Measurements from ENCODE around the gene TTLL4.

Gene TTLL4

DNA sequence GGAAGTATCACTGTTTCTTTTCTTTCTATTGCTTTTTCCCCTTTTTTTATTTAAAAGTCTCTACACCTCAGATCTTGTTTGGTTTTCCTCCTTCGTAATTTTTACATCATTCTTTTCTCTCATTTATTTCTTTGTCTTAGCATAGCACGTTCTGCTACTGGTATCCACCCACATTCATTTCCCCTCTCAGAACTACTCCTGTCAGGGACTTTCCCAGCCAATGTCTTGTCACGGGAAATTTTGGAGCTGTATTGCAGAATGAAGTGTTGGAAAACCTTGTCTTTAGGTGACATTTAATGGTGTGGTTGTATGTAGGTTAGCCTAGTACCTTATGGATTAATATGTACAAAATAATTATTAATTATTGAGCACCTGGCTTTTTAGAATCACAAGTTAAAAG is 34.0 kb downstream of the TTLL4 start:
- H3K4me1 ChIP-seq (ENCODE audit: low read length), result peaks cover 32% of the 10 kb centered on the region
- no peak overlapping the region for H2AFZ ChIP-seq (ENCODE audit: low read depth, low read length)
- no peaks in the 10 kb centered on the region for H3K27me3 ChIP-seq (ENCODE audit: low read depth, low read length)
- no peak overlapping the region for H3K4me2 ChIP-seq (ENCODE audit: low read length)
- H4K20me1 ChIP-seq (ENCODE audit: insufficient read depth, low read length), result peaks cover 8% of the 10 kb centered on the region
- no peaks in the 10 kb centered on the region for H3K9me3 ChIP-seq (ENCODE audit: insufficient read depth, low read length)
- no peak overlapping the region for H3K9ac ChIP-seq (ENCODE audit: low read length)
- H3K4me3 ChIP-seq (ENCODE audit: low read length), result no peak overlapping the region
- H3K27ac ChIP-seq (ENCODE audit: low read length), result no peak overlapping the region
- no peaks in the 10 kb centered on the region for H3K79me2 ChIP-seq (ENCODE audit: low read length)
- TF ChIP-seq, protein P1, sequence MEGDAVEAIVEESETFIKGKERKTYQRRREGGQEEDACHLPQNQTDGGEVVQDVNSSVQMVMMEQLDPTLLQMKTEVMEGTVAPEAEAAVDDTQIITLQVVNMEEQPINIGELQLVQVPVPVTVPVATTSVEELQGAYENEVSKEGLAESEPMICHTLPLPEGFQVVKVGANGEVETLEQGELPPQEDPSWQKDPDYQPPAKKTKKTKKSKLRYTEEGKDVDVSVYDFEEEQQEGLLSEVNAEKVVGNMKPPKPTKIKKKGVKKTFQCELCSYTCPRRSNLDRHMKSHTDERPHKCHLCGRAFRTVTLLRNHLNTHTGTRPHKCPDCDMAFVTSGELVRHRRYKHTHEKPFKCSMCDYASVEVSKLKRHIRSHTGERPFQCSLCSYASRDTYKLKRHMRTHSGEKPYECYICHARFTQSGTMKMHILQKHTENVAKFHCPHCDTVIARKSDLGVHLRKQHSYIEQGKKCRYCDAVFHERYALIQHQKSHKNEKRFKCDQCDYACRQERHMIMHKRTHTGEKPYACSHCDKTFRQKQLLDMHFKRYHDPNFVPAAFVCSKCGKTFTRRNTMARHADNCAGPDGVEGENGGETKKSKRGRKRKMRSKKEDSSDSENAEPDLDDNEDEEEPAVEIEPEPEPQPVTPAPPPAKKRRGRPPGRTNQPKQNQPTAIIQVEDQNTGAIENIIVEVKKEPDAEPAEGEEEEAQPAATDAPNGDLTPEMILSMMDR (IDR thresholded peaks at IDR 0.05; ENCODE audit: low read depth, low read length), result no peak
- TF ChIP-seq EZH2phosphoT487 (IDR thresholded peaks at IDR 0.05; ENCODE audit: low read depth), result no peak
- H3K36me3 ChIP-seq (replicated peaks; ENCODE audit: low read depth, low read length), result peaks cover 17% of the 10 kb centered on the region

DNA sequence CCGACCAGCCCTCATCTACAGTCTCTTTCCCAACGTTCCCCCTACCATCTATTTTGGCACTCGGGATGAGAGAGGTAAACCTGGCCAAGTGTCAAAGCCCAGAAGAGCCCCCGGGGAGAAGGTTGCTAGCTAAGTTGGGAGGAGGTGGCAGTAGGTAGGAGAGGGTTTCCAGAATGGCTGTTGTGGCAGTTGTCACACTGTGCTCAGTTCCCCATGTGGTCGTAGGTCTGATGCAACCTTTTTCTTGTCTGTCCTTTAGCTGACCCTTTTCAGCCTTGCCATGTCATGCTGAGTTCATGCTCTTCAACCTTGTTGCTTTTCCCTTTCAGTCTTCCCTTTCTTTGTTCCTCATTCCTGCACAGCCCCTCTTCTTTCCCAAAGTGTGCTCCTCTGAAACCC is 34.5 kb downstream of the TTLL4 start:
- H3K4me1 ChIP-seq (ENCODE audit: low read length), result peaks cover 32% of the 10 kb centered on the region
- H3K4me3 ChIP-seq (ENCODE audit: low read length), result no peak overlapping the region
- no peaks in the 10 kb centered on the region for H3K79me2 ChIP-seq (ENCODE audit: low read length)
- no peak overlapping the region for H2AFZ ChIP-seq (ENCODE audit: low read depth, low read length)
- H3K27me3 ChIP-seq (ENCODE audit: low read depth, low read length), result no peaks in the 10 kb centered on the region
- H3K4me2 ChIP-seq (ENCODE audit: low read length), result no peak overlapping the region
- no peak overlapping the region for H3K9ac ChIP-seq (ENCODE audit: low read length)
- H3K27ac ChIP-seq (ENCODE audit: low read length), result no peak overlapping the region
- H3K9me3 ChIP-seq (ENCODE audit: insufficient read depth, low read length), result no peaks in the 10 kb centered on the region
- peaks cover 17% of the 10 kb centered on the region for H3K36me3 ChIP-seq (replicated peaks; ENCODE audit: low read depth, low read length)
- H4K20me1 ChIP-seq (ENCODE audit: insufficient read depth, low read length), result peaks cover 8% of the 10 kb centered on the region
- no peak for TF ChIP-seq EZH2phosphoT487 (IDR thresholded peaks at IDR 0.05; ENCODE audit: low read depth)
- TF ChIP-seq, protein P1 (IDR thresholded peaks at IDR 0.05; ENCODE audit: low read depth, low read length), result no peak

DNA sequence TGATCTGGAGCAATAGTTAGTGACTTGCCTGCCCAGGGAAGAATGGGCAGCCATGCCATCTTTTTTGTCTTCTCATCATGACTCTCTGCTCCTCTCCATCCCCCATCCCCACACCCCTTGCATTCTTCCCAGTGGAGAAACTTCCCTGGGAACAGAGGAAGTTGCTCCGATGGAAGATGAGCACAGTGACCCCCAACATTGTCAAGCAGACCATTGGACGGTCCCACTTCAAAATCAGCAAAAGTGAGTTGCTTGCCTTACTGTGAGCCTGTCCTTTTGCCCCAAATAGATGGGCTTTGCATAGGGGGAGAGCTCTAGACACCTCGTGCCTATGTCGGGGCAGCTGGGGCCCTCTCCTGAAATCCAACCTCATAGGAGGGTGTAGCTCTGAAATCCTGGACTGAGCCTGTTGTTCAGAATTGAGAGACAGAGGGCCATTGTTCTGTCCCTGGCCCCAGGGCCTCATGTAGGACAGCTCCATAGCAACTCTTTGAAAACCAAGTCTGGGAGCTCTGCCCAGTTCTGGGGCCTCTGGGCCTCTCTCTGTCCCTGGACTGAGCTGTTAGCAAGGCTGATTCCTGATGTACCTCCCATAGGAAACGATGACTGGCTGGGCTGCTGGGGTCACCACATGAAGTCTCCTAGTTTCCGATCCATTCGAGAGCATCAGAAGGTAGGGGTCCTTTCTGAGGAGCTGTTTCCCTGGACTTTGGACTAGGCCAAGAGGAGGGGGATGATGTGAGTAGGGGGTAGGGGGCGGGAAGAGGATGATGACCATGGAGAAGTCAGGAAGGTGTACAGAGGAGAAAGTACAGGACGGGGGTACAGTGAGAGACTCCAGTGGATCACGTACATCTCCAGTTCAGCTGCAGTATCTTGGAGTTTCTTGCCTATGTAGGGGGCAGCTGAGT is 35.2 kb downstream of the TTLL4 start:
- H3K9ac ChIP-seq (ENCODE audit: low read length), result no peak overlapping the region
- no peak for TF ChIP-seq EZH2phosphoT487 (IDR thresholded peaks at IDR 0.05; ENCODE audit: low read depth)
- H3K27ac ChIP-seq (ENCODE audit: low read length), result no peak overlapping the region
- no peaks in the 10 kb centered on the region for H3K9me3 ChIP-seq (ENCODE audit: insufficient read depth, low read length)
- H2AFZ ChIP-seq (ENCODE audit: low read depth, low read length), result no peak overlapping the region
- peaks cover 17% of the 10 kb centered on the region for H3K36me3 ChIP-seq (replicated peaks; ENCODE audit: low read depth, low read length)
- no peak overlapping the region for H3K4me3 ChIP-seq (ENCODE audit: low read length)
- H3K79me2 ChIP-seq (ENCODE audit: low read length), result no peaks in the 10 kb centered on the region
- H3K4me2 ChIP-seq (ENCODE audit: low read length), result no peak overlapping the region
- peaks cover 32% of the 10 kb centered on the region for H3K4me1 ChIP-seq (ENCODE audit: low read length)
- peaks cover 8% of the 10 kb centered on the region for H4K20me1 ChIP-seq (ENCODE audit: insufficient read depth, low read length)
- H3K27me3 ChIP-seq (ENCODE audit: low read depth, low read length), result no peaks in the 10 kb centered on the region

DNA sequence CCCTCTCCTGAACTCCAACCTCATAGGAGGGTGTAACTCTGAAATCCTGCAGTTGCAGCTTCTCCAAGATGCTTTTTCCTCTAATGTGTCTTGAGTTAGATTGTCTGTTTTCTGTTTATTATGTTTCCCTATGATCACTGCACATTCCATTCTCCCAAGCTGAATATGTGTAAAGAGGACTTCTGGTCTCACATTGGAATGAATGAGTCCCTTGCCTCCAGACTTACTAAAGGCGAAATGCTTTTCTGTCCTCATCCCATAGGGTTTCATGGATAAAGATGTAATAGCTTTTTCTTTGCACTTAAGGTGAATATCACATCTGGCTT is 35.8 kb downstream of the TTLL4 start:
- no peaks in the 10 kb centered on the region for H3K79me2 ChIP-seq (ENCODE audit: low read length)
- no peak for TF ChIP-seq EZH2phosphoT487 (IDR thresholded peaks at IDR 0.05; ENCODE audit: low read depth)
- TF ChIP-seq, protein P1 (IDR thresholded peaks at IDR 0.05; ENCODE audit: low read depth, low read length), result no peak
- no peak overlapping the region for H3K4me3 ChIP-seq (ENCODE audit: low read length)
- no peak overlapping the region for H2AFZ ChIP-seq (ENCODE audit: low read depth, low read length)
- no peaks in the 10 kb centered on the region for H3K27me3 ChIP-seq (ENCODE audit: low read depth, low read length)
- peaks cover 8% of the 10 kb centered on the region for H4K20me1 ChIP-seq (ENCODE audit: insufficient read depth, low read length)
- H3K9me3 ChIP-seq (ENCODE audit: insufficient read depth, low read length), result no peaks in the 10 kb centered on the region
- H3K36me3 ChIP-seq (replicated peaks; ENCODE audit: low read depth, low read length), result peaks cover 17% of the 10 kb centered on the region
- H3K9ac ChIP-seq (ENCODE audit: low read length), result no peak overlapping the region
- H3K27ac ChIP-seq (ENCODE audit: low read length), result no peak overlapping the region
- H3K4me1 ChIP-seq (ENCODE audit: low read length), result peaks cover 32% of the 10 kb centered on the region
- H3K4me2 ChIP-seq (ENCODE audit: low read length), result no peak overlapping the region
